Spleen (tissue), 7 donors: ENCODE data around the gene ATF4.

Source experiments
- POLR2A ChIP-seq, 3 donors: fragments of 450-650 bp; IDR thresholded peaks; one replicate each; pipeline ENCODE4 v1.5.1; 2017; ENCODE audit warnings: antibody characterized with exemption in 3 of 3, mild to moderate bottlenecking in 1 of 3
- TF ChIP-seq, protein P1 (sequence below), 11 experiments: fragments of 200-600 bp in 7 of 11; fragments of 450-650 bp in 4 of 11; sonication (generic) in 4 of 11; IDR thresholded peaks in 8 of 11; conservative IDR thresholded peaks in 3 of 11; 1 replicate in 7 of 11; 2 replicates in 4 of 11; pipeline versions ENCODE4 v1.4.0 to v1.8.0; 2016 to 2021; ENCODE audit warnings: antibody characterized with exemption in 11 of 11, inconsistent platforms in 4 of 11, mild to moderate bottlenecking in 1 of 11
- donor health status: DM: no; HTN: no; CAD: no; lungs with moderate emphysema.
- donor health status: DM: no; HTN: no; CAD: no.
- donor health status: DM: no; HTN: no; CAD: no.

DNA sequence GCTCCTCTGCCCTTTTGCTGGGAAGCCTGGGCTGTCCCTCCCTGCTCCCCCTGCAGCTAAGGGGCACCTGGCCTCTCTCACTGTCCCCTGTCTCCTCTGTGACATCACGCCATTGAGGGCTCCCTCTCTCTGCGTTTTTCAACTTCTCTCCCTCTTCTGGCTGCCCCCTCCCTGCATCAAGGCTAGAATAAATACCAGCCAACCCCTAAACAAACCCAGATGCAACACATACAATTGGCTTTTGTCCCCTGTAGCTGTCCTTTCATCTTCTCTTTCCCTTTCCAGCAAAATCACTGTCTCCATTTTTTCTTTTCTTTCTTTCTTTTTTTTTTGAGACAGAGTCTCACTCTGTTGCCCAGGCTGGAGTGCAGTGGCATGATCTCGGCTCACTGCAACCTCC, 21.6 kb upstream of the ATF4 start:
- TF ChIP-seq POLR2A (IDR thresholded peaks at IDR 0.05) = no peak
- TF ChIP-seq, protein P1, sequence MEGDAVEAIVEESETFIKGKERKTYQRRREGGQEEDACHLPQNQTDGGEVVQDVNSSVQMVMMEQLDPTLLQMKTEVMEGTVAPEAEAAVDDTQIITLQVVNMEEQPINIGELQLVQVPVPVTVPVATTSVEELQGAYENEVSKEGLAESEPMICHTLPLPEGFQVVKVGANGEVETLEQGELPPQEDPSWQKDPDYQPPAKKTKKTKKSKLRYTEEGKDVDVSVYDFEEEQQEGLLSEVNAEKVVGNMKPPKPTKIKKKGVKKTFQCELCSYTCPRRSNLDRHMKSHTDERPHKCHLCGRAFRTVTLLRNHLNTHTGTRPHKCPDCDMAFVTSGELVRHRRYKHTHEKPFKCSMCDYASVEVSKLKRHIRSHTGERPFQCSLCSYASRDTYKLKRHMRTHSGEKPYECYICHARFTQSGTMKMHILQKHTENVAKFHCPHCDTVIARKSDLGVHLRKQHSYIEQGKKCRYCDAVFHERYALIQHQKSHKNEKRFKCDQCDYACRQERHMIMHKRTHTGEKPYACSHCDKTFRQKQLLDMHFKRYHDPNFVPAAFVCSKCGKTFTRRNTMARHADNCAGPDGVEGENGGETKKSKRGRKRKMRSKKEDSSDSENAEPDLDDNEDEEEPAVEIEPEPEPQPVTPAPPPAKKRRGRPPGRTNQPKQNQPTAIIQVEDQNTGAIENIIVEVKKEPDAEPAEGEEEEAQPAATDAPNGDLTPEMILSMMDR (IDR thresholded peaks at IDR 0.05 in 8 of 11, conservative IDR thresholded peaks at IDR 0.05 in 3 of 11) = no peak
